SK-N-MC (cell line): ENCODE measurements around the gene CCL21.

ENCODE experiments used
- EZH2 ChIP-seq: fragments of 200-600 bp; sonication (generic); IDR thresholded peaks from one replicate; pipeline ENCODE4 v1.6.1; 2017; ENCODE audit warnings: antibody characterized with exemption
- FOXP2 ChIP-seq: optimal IDR thresholded peaks from 2 replicates; pipeline ENCODE3; 2011; ENCODE audit warnings: mild to moderate bottlenecking, moderate library complexity; ENCODE audit not compliant: insufficient read depth; ENCODE audit errors: extremely low read length, control extremely low read depth
- POLR2AphosphoS5 ChIP-seq: IDR thresholded peaks from 2 replicates; pipeline ENCODE4 v1.6.1; 2012; ENCODE audit warnings: mild to moderate bottlenecking, low read depth, low read length, borderline replicate concordance

- TF ChIP-seq EZH2 (no peak), POLR2AphosphoS5 (no peak), FOXP2 (no peak)
Measured at GRCh38 chr9:34737677-34738260, 27.8 kb upstream of the CCL21 start.
